GM12878 (cell line): Measurements from ENCODE around the gene AP2S1. TPM values are rescaled to one million over a fixed set of nuclear protein-coding genes. Genes with fewer than 3 reads are reported as not detected.
A peak's percentile ranks its signal among the peaks of the same experiment; 100 is the strongest.

ENCODE experiments used
- ATAC-seq: fragments of 200-7000 bp; cut with Tn5 transposase; 3 replicates; pipeline ENCODE4 v1.9.1; 2020; ENCODE audit warnings: mild to moderate bottlenecking, moderate library complexity
- BruUV-seq: library from RNA; stranded (reverse); fragments of 400-500 nt; replicated peaks from 2 replicates; lab custom pipeline; 2021; lab: Mats Ljungman, UMichigan
- CTCF ChIA-PET: fragments of 300-600 bp; sonication (Branson Sonifier 250); formaldehyde crosslinking; extraction: SDS; loops from one replicate; lab custom pipeline; 2021; ENCODE audit warnings: inconsistent platforms; lab: Yijun Ruan, JAX
- POLR2A ChIA-PET: fragments of 350-600 bp; formaldehyde crosslinking; extraction: SDS; loops from one replicate; lab custom pipeline; 2021; ENCODE audit warnings: inconsistent platforms; lab: Charles Lee
- RAD21 ChIA-PET: fragments of 300-600 bp; sonication (Branson Sonifier 250); formaldehyde crosslinking; loops from one replicate; lab custom pipeline; 2023; ENCODE audit warnings: antibody characterized with exemption; ENCODE audit not compliant: unreplicated experiment; lab: Charles Lee
- SMC1A ChIA-PET: fragments of 300-600 bp; sonication (Branson Sonifier 250); formaldehyde crosslinking; loops from one replicate; lab custom pipeline; 2023; ENCODE audit not compliant: unreplicated experiment, uncharacterized antibody; lab: Charles Lee
- DNase-seq: peaks from one replicate; pipeline ENCODE4 v3.0.0-alpha.2; 2011; ENCODE audit warnings: low read depth, low spot score
- FAIRE-seq: peaks from 3 replicates; lab custom pipeline; 2011; peaks lifted over from hg19 to GRCh38; lab: Jason Lieb, UNC
- H2AFZ ChIP-seq: 2 replicates; pipeline ENCODE4 v1.6.0; 2011; ENCODE audit warnings: low read depth, low read length, control low read depth; ENCODE audit not compliant: control insufficient read depth
- H3K27ac ChIP-seq: 2 replicates; pipeline ENCODE4 v1.5.1; 2011; ENCODE audit warnings: control low read depth; ENCODE audit not compliant: control insufficient read depth, insufficient read depth
- H3K27me3 ChIP-seq, 2 experiments: replicated peaks in 1 of 2; 2 replicates each; pipeline versions ENCODE4 v1.6.0 to v1.6.1; 2011; ENCODE audit warnings: low read length in 1 of 2; ENCODE audit not compliant: control insufficient read depth in 2 of 2, insufficient read depth in 2 of 2
- H3K36me3 ChIP-seq, 2 experiments: 2 replicates each; pipeline ENCODE4 v1.5.1; 2011; ENCODE audit warnings: low read length in 1 of 2; ENCODE audit not compliant: control insufficient read depth in 2 of 2, insufficient read depth in 2 of 2
- H3K4me1 ChIP-seq: 2 replicates; pipeline ENCODE4 v1.6.1; 2011; ENCODE audit warnings: mild to moderate bottlenecking, low read length, moderate library complexity, mixed read lengths; ENCODE audit not compliant: control insufficient read depth, insufficient read depth
- H3K4me2 ChIP-seq: 2 replicates; pipeline ENCODE4 v1.6.0; 2011; ENCODE audit warnings: control low read depth; ENCODE audit not compliant: control insufficient read depth, insufficient read depth
- H3K4me3 ChIP-seq: fragments of 200-600 bp; sonication (generic); 2 replicates; pipeline ENCODE4 v1.5.1; 2016
- H3K79me2 ChIP-seq: 2 replicates; pipeline ENCODE4 v1.6.0; 2011; ENCODE audit warnings: low read length; ENCODE audit not compliant: control insufficient read depth, insufficient read depth
- H3K9ac ChIP-seq: 2 replicates; pipeline ENCODE4 v1.8.0; 2011; ENCODE audit warnings: low read length, control low read depth, mixed read lengths; ENCODE audit not compliant: control insufficient read depth, insufficient read depth
- H3K9me3 ChIP-seq: replicated peaks from 3 replicates; pipeline ENCODE4 v1.5.1; 2011; ENCODE audit warnings: mild to moderate bottlenecking, low read length; ENCODE audit not compliant: control insufficient read depth, insufficient read depth
- H4K20me1 ChIP-seq: 2 replicates; pipeline ENCODE4 v1.6.0; 2011; ENCODE audit not compliant: control insufficient read depth, insufficient read depth
- BMI1 ChIP-seq: fragments of 450-650 bp; IDR thresholded peaks from 2 replicates; pipeline ENCODE4 v1.6.1; 2016; ENCODE audit warnings: mild to moderate bottlenecking, moderate library complexity, borderline replicate concordance
- CBX3 ChIP-seq: fragments of 200-600 bp; sonication (generic); IDR thresholded peaks from 2 replicates; pipeline ENCODE4 v1.6.1; 2016; ENCODE audit warnings: low read depth, borderline replicate concordance
- E2F4 ChIP-seq: IDR thresholded peaks from 2 replicates; pipeline ENCODE4 v1.6.1; 2012; ENCODE audit warnings: low read depth, low read length, improper control_type of control experiment
- FOXM1 ChIP-seq: IDR thresholded peaks from 2 replicates; pipeline ENCODE4 v1.6.1; 2012; ENCODE audit warnings: low read depth, mild to moderate bottlenecking, inconsistent platforms, low read length, moderate library complexity
- IKZF2 ChIP-seq, 2 experiments: fragments of 450-650 bp; IDR thresholded peaks; 2 replicates each; pipeline ENCODE4 v1.6.1; 2017; ENCODE audit warnings: mild to moderate bottlenecking in 2 of 2, moderate library complexity in 2 of 2
- NR2F1 ChIP-seq: fragments of 450-650 bp; conservative IDR thresholded peaks from 2 replicates; pipeline ENCODE4 v1.6.1; 2017; ENCODE audit warnings: mild to moderate bottlenecking
- PAX8 ChIP-seq: fragments of 450-650 bp; IDR thresholded peaks from 2 replicates; pipeline ENCODE4 v1.6.1; 2017; ENCODE audit warnings: mild to moderate bottlenecking, moderate library complexity
- SPI1 ChIP-seq: IDR thresholded peaks from 2 replicates; pipeline ENCODE4 v1.6.1; 2011; ENCODE audit warnings: low read depth, mild to moderate bottlenecking, low read length, moderate library complexity, borderline replicate concordance; ENCODE audit not compliant: insufficient read depth
- SRF ChIP-seq, 2 experiments: IDR thresholded peaks; 2 replicates each; pipeline ENCODE4 v1.6.1; 2011; ENCODE audit warnings: low read depth in 2 of 2, low read length in 2 of 2, mild to moderate bottlenecking in 1 of 2, moderate library complexity in 1 of 2
- TCF3 ChIP-seq: IDR thresholded peaks from 2 replicates; pipeline ENCODE4 v1.6.1; 2012; ENCODE audit warnings: low read depth, mild to moderate bottlenecking, low read length, borderline replicate concordance; ENCODE audit not compliant: insufficient read depth
- ZSCAN29 ChIP-seq: fragments of 450-650 bp; IDR thresholded peaks from 2 replicates; pipeline ENCODE4 v1.6.1; 2017; ENCODE audit warnings: mild to moderate bottlenecking, moderate library complexity
- WGBS: methylation state at CpG from one replicate; pipeline ENCODE4 v1.1.6; 2016; ENCODE audit warnings: low lambda C conversion rate; ENCODE audit not compliant: insufficient replicate concordance, insufficient coverage; ENCODE audit errors: missing lambda C conversion rate; 5-methylcytosine and 5-hydroxymethylcytosine counted together
- in situ Hi-C: fragments of 300-500 bp; cut with MboI; formaldehyde crosslinking; loops from 9 replicates; pipeline ENCODE4 v1.14.3; 2018; ENCODE audit warnings: mixed read lengths
- intact Hi-C: fragments of 100-400 bp; cut with micrococcal nuclease; formaldehyde crosslinking; loops from one replicate; pipeline ENCODE4 v1.14.2; 2022; ENCODE audit not compliant: unreplicated experiment
- polyA plus RNA-seq, 11 experiments: library from polyadenylated mRNA; depleted of rRNA in 4 of 11; unstranded in 6 of 11; stranded (reverse) in 5 of 11; fragments of >200 nt; fragmentation: Nextera tagmentation in 4 of 11; fragmentation: Illumina TruSeq in 1 of 11; extraction: Ambion mirVana in 4 of 11; extraction: Trizol in 1 of 11; gene quantifications; 1 replicate in 1 of 11; 2 replicates in 10 of 11; pipeline versions ENCODE4 v1.2.1 to v1.2.3, GENCODE V29; 2011 to 2016; ENCODE audit warnings: inconsistent platforms in 2 of 11, missing spikeins in 2 of 11, low read depth in 1 of 11
- total RNA-seq, 4 experiments: library from RNA; depleted of rRNA in 3 of 4; stranded (reverse); fragments of >200 nt in 3 of 4; fragmentation: Illumina TruSeq in 1 of 4; extraction: Trizol in 1 of 4; gene quantifications; 2 replicates each; pipeline versions ENCODE4 v1.2.1 to v1.2.3, GENCODE V29; 2013 to 2021
- TF ChIP-seq, protein P1 (sequence below): IDR thresholded peaks from 2 replicates; pipeline ENCODE4 v1.6.1; 2011; ENCODE audit warnings: mild to moderate bottlenecking, low read depth, low read length, moderate library complexity; ENCODE audit not compliant: insufficient replicate concordance
- TF ChIP-seq, protein P2 (sequence below): fragments of 450-650 bp; IDR thresholded peaks from 2 replicates; pipeline ENCODE4 v1.6.1; 2016; ENCODE audit warnings: mild to moderate bottlenecking

Gene AP2S1
- total and polyA plus RNA-seq, 10 of the 15 experiments (the other 5 are each of a cell fraction or from before 2014, with no cell fraction given) = 10.8 to 239 (median 104) TPM

DNA sequence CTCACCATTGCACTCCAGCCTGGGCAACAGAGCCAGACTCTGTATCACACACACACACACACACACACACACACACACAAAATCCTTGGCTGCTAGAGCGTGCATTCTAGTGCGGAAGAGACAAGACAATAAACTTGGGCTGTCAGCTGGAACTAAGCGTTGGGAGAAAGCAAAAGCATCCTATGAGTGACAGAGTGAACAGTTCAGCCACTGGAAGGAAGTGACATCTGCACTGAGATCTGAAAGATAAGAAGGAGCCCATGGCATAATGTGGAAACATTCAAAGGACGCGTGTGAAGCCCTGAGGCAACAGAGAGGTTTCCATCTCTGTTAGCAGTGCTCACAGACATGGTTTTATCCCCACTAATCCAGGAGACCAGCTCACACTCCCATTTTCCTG is 58.7 kb downstream of the AP2S1 start:
- H3K4me1 ChIP-seq = no peaks in the 10 kb centered on the region
- no TSS peak for BruUV-seq
- ChIA-PET RAD21 (interaction anchor here (0.6 kb wide), 1 partner anchor 33 kb away, joined by 3 read pairs; no protein-coding TSS in a partner anchor), POLR2A (interaction anchor here (1.3 kb wide), 1 partner anchor 10 kb away, joined by 6 read pairs; no protein-coding TSS in a partner anchor), SMC1A (no interaction called here), CTCF (no interaction called here)
- in situ Hi-C loops = no loop called here
- no peak overlapping the region for H3K27ac ChIP-seq
- no peak overlapping the region for H3K4me2 ChIP-seq
- H3K9ac ChIP-seq = no peak overlapping the region
- no peak for DNase-seq
- FAIRE-seq = no peak
- no peak for ATAC-seq
- no peaks in the 10 kb centered on the region for H3K36me3 ChIP-seq
- TF ChIP-seq TCF3 (no peak), E2F4 (no peak), FOXM1 (no peak), SRF (IDR thresholded peaks at IDR 0.05; ENCODE audit: low read depth in 2 of 2, low read length in 2 of 2) (no peak), NR2F1 (no peak), SPI1 (0 out of 2 replicates have a peak, but pooled peaks have one; percentile 23), CBX3 (no peak), IKZF2 (IDR thresholded peaks at IDR 0.05) (peak in 1 of 2 experiments; percentile 13; a peak in 1 of 4 replicates), ZSCAN29 (no peak), BMI1 (no peak), PAX8 (no peak)
- TF ChIP-seq, protein P1, sequence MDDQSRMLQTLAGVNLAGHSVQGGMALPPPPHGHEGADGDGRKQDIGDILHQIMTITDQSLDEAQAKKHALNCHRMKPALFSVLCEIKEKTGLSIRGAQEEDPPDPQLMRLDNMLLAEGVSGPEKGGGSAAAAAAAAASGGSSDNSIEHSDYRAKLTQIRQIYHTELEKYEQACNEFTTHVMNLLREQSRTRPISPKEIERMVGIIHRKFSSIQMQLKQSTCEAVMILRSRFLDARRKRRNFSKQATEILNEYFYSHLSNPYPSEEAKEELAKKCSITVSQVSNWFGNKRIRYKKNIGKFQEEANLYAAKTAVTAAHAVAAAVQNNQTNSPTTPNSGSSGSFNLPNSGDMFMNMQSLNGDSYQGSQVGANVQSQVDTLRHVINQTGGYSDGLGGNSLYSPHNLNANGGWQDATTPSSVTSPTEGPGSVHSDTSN = peak; percentile 65
- TF ChIP-seq, protein P2, sequence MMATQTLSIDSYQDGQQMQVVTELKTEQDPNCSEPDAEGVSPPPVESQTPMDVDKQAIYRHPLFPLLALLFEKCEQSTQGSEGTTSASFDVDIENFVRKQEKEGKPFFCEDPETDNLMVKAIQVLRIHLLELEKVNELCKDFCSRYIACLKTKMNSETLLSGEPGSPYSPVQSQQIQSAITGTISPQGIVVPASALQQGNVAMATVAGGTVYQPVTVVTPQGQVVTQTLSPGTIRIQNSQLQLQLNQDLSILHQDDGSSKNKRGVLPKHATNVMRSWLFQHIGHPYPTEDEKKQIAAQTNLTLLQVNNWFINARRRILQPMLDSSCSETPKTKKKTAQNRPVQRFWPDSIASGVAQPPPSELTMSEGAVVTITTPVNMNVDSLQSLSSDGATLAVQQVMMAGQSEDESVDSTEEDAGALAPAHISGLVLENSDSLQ = peak; percentile 88
- H3K4me3 ChIP-seq = no peak overlapping the region
- WGBS = 40% methylated on average over 5 of the region's 5 CpGs
- intact Hi-C loops = no loop called here
- H3K79me2 ChIP-seq = peaks cover 15% of the 10 kb centered on the region
- no peaks in the 10 kb centered on the region for H4K20me1 ChIP-seq
- H2AFZ ChIP-seq = no peak overlapping the region; the same call in 1 of the 2 replicates
- H3K27me3 ChIP-seq = no peaks in the 10 kb centered on the region; a peak in 1 of 4 replicates
- no peaks in the 10 kb centered on the region; the same call in 2 of the 3 replicates for H3K9me3 ChIP-seq
